Common myeloid progenitor, CD34-positive (primary cell): ENCODE results near the gene PANK1.
A peak's percentile ranks its signal among the peaks of the same experiment; 100 is the strongest.

Experiments used
- CTCF ChIA-PET: fragments of 350-600 bp; sonication (Branson Sonifier 250); formaldehyde crosslinking; loops from one replicate; lab custom pipeline; 2021; ENCODE audit warnings: antibody characterized with exemption; lab: Charles Lee
- POLR2A ChIA-PET: fragments of 350-600 bp; sonication (Branson Sonifier 250); formaldehyde crosslinking; loops from one replicate; lab custom pipeline; 2021; ENCODE audit warnings: antibody characterized with exemption; lab: Charles Lee
- DNase-seq, 3 donors: peaks; one replicate each; pipeline versions ENCODE4 v3.0.0 to v3.0.0-alpha.2; 2013
- H3K27ac ChIP-seq, 2 experiments: 1 replicate in 1 of 2; 2 replicates in 1 of 2; pipeline ENCODE4 v1.7.0; 2013; ENCODE audit warnings: inconsistent platforms in 2 of 2, low read length in 2 of 2, mild to moderate bottlenecking in 2 of 2, low read depth in 1 of 2, moderate library complexity in 1 of 2; ENCODE audit not compliant: severe bottlenecking in 2 of 2, insufficient read depth in 1 of 2, poor library complexity in 1 of 2
- H3K27me3 ChIP-seq, 5 experiments: replicated peaks in 2 of 5; 1 replicate in 3 of 5; 2 replicates in 2 of 5; pipeline versions ENCODE4 v1.6.1 to v1.7.0; 2013; ENCODE audit warnings: low read length in 4 of 5, mild to moderate bottlenecking in 2 of 5, moderate library complexity in 2 of 5, inconsistent platforms in 1 of 5; ENCODE audit not compliant: insufficient read depth in 5 of 5, control insufficient read depth in 4 of 5
- H3K36me3 ChIP-seq, 4 experiments: 1 replicate in 2 of 4; 2 replicates in 2 of 4; pipeline versions ENCODE4 v1.6.1 to v1.7.0; 2013; ENCODE audit warnings: low read length in 3 of 4, control low read depth in 1 of 4, mild to moderate bottlenecking in 1 of 4; ENCODE audit not compliant: control insufficient read depth in 4 of 4, insufficient read depth in 4 of 4
- H3K4me1 ChIP-seq, 4 experiments: 1 replicate in 3 of 4; 2 replicates in 1 of 4; pipeline versions ENCODE4 v1.6.1 to v1.7.1; 2013; ENCODE audit warnings: low read length in 3 of 4, mild to moderate bottlenecking in 3 of 4, control low read depth in 1 of 4, inconsistent platforms in 1 of 4, moderate library complexity in 1 of 4; ENCODE audit not compliant: control insufficient read depth in 4 of 4, insufficient read depth in 4 of 4; ENCODE audit errors: control extremely low read depth in 1 of 4
- H3K4me3 ChIP-seq, 7 experiments: 1 replicate in 4 of 7; 2 replicates in 3 of 7; pipeline versions ENCODE4 v1.5.1 to v1.7.0; 2013; ENCODE audit warnings: mild to moderate bottlenecking in 7 of 7, low read length in 6 of 7, moderate library complexity in 6 of 7, inconsistent platforms in 2 of 7, low read depth in 2 of 7, control low read depth in 1 of 7; ENCODE audit not compliant: insufficient read depth in 4 of 7, control insufficient read depth in 1 of 7; ENCODE audit errors: extremely low read depth in 1 of 7
- H3K9me3 ChIP-seq, 5 experiments: 1 replicate in 4 of 5; 2 replicates in 1 of 5; pipeline versions ENCODE4 v1.6.1 to v1.7.1; 2013; ENCODE audit warnings: low read length in 4 of 5, mild to moderate bottlenecking in 2 of 5, inconsistent platforms in 1 of 5, low read depth in 1 of 5, moderate library complexity in 1 of 5; ENCODE audit not compliant: control insufficient read depth in 4 of 5, insufficient read depth in 2 of 5; ENCODE audit errors: control extremely low read depth in 1 of 5
- WGBS: methylation state at CpG from one replicate; pipeline ENCODE4 v1.1.5; 2013; ENCODE audit not compliant: insufficient coverage; 5-methylcytosine and 5-hydroxymethylcytosine counted together

Gene PANK1

DNA sequence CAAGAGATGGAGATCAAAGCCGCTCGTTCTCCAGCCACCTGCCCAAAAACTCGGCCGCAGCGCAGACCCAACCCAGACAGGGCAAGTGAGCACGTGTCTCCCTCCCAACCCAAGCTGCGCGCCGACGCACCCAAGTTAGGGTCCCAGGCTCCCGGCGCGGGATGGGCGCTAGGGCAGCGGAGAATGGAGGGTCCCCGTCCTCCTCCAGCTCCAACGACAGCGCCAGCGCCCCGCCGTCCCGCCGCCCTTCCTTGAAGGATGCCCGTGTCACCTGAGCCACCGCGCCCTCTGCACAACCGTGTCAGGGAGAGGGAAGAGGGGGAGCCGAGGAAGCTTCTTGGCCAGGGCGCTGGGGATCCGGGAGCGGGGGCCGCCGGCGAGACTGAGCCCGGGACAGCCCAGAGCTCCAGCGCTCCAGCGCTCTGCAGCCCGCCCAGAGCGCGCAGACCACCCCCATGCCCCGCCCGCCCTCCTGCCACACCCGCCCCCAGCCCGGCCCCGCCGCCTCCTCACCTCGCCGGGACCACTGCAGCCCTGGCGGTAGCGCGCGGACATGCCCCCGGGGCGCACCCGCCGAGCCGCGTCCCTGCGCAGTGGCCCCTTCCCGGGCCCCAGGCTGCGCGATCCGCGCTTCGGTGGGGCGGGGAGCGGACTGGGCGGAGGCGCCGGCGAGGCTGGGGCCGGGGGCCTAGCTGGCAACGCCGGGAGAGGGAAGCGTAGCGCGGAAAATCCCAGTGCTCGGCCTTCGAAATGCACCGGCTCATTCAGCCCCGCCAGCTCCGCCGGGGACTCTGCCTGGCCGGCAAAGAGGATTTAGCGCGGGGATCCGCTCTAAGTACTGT is 109.7 kb downstream of the PANK1 start, which contains the start of gene SLC16A12:
SLC16A12 (minus strand) TSS at position 424 of the 842 bp plus-strand sequence. CDS start 73,016 bp downstream, outside the sequence.
- Histone ChIP-seq H3K4me3 (peak within 1 kb of the TSS in 4 of 7 experiments; percentile 49 to 62 (median 52)), H3K36me3 (no peaks in the 10 kb centered on the region), H3K9me3 (peaks cover 0 to 2% (median 0%) of the 10 kb centered on the region in 5 experiments), H3K4me1 (peaks cover 0 to 13% (median 10%) of the 10 kb centered on the region in 4 experiments), H3K27ac (no peak within 1 kb of the TSS), H3K27me3 (peaks cover 15 to 87% (median 52%) of the 10 kb centered on the region in 5 experiments)
- DNase-seq = peak in 2 of 3 donors; percentile 26 to 44
- ChIA-PET POLR2A (interaction anchor here (1.1 kb wide), 1 partner anchor 40 kb away, joined by 3 read pairs; no protein-coding TSS in a partner anchor), CTCF (no interaction called here)
- 2% methylated on average over 68 of the region's 87 CpGs for WGBS

DNA sequence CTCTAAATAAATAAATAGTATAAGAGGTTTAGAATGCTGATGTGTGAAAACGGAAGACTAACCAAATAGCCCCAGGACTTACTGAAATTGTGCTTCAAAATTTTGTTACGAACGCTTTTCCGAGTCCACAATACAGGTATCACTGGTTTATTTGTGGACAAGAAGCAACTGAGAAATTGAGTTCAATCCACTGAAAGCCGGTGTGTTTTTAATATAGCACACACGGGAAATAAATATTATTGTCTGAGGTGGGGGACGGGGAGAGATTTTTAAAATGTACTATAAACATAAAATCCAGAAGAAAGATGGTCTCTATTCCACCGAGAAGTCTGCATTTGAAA is 110.2 kb downstream of the PANK1 start:
- Histone ChIP-seq H3K4me1 (peaks cover 0 to 13% (median 10%) of the 10 kb centered on the region in 4 experiments), H3K4me3 (peak overlapping the region in 4 of 7 experiments; percentile 49 to 62 (median 52)), H3K36me3 (no peaks in the 10 kb centered on the region), H3K9me3 (peaks cover 0 to 2% (median 0%) of the 10 kb centered on the region in 5 experiments), H3K27me3 (peaks cover 14 to 86% (median 52%) of the 10 kb centered on the region in 5 experiments), H3K27ac (no peak overlapping the region)
- peak in 1 of 3 donors; percentile 14 for DNase-seq
- ChIA-PET CTCF (no interaction called here), POLR2A (interaction anchor here (1.1 kb wide), 1 partner anchor 40 kb away, joined by 3 read pairs; no protein-coding TSS in a partner anchor)
- 0% methylated on average over 2 of the region's 8 CpGs for WGBS
